ENCODE results near the gene PYCARD.

The PYCARD gene

DNA sequence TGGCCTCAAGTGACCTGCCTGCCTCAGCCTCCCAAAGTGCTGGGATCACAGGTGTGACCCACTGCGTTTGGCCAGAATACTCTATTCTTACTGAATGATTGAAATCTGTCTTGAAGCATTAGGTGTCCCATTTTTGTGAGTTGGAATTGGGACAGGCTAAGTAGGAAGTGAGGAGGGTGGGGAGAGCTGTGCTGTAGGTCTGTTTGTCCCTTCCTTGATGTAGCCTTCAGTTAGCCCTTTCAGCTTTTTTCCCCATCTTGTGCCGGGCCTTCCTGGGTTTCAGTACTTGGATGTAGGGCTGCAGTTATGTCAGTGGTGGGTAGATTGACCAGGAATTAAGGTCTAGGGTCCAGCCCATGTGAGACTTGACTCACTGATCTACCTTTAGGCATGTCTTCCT lies 8.7 kb downstream of the PYCARD start:
- no peak for DNase-seq
- intact Hi-C loops (cut with DNase I), result no loop called here

- peak in 1 of 42 donors; percentile 1 for DNase-seq
- intact Hi-C loops (cut with DNase I), result no loop called here
These were observed 9.5 kb downstream of the PYCARD start for GRCh38 chr16:31192856-31193642.

DNA sequence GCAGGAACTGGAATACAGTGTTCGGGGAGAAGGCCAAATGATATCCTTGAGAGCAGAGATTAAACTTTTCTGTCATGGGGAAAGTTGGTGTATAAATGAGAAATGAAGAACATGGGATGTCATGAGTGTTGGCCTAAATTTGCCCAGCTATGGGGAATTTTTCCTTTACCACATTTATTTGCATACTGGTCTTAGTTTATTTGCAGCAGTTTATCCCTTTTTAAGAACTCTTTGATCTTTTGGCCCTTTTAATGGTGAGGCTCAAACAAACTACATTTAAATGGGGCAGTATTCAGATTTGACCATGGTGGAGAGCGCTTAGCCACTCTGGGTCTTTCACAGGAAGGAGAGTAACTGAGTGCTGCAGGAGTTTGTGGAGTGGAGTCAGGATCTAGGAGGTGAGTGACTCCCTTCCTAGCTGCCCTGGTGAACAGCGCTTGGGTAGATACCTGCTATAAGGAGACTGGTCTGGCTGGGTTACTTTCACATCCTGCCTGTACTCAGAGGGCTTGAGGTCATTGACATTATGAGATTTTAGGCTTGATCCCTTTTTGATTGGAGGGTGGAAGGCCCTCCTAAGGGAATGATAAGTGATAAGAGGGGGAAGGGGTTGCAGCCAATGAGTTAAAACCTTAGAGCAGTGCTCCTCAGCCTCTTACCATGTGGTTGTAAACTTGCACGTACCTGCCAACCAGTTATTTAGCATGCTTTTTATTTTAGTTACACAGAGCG lies 10.7 kb downstream of the PYCARD start:
- intact Hi-C loops (cut with DNase I), result no loop called here

DNA sequence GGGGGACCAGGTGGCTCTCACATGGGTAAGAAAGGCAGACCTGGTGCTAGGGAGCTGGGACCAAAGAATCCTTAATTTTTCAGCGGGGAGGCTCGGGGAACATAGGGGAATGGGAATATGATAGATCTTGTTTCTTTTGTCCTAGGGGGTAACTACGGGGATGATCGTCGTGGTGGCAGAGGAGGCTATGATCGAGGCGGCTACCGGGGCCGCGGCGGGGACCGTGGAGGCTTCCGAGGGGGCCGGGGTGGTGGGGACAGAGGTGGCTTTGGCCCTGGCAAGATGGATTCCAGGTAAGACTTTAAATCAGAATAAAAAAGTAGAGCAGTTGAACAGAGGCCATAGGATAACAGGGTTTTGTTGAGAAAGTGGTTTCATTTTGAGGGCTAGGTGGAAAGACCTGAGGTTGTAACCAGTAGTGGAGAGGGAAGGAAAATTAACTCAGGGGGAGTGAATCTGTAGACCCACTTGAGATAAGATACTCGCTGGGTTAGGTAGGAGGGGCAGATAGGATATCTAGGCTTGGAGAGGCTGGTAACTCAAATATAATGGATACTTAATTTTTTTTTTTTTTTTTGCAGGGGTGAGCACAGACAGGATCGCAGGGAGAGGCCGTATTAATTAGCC lies 11.6 kb downstream of the PYCARD start:
- peak in 1 of 42 donors; percentile 2 for DNase-seq
- intact Hi-C loops (cut with DNase I), result no loop called here

More for the DNA sequence above, 10.7 kb downstream of the PYCARD start:
- peak in 1 of 42 donors; percentile 1 for DNase-seq

DNA sequence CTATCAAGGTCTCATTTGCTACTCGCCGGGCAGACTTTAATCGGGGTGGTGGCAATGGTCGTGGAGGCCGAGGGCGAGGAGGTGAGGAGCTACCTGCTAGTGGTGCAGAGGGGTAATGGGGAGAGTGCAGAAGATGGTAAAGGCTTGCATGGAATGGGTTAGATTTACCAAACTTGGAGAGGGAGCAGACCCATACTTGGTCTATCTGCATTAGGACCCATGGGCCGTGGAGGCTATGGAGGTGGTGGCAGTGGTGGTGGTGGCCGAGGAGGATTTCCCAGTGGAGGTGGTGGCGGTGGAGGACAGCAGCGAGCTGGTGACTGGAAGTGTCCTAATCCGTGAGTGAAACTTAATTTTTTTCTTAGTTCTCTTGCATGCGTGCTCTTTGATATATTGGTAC lies 12.5 kb downstream of the PYCARD start:
- DNase-seq, result peak in 1 of 42 donors; percentile 5
- intact Hi-C loops (cut with DNase I), result no loop called here

DNA sequence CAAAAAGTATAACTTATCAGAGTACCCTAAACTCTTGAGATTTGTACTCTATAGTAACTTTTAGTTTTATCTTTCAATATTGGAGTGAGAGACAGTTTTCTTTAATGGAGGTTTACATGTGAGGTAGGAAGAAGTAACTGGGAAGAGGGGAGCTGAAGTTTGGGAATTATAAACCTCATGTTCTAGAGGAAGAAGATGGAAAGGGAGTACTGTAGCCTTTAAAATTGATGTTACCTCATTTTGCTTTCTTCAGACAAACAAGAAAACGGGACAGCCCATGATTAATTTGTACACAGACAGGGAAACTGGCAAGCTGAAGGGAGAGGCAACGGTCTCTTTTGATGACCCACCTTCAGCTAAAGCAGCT lies 13.2 kb downstream of the PYCARD start:
- intact Hi-C loops (cut with DNase I), result loop anchor here (10.0 kb wide), 1 partner anchor 255 kb away; the partner anchor contains the start of gene ZNF843
- DNase-seq, result no peak

DNA sequence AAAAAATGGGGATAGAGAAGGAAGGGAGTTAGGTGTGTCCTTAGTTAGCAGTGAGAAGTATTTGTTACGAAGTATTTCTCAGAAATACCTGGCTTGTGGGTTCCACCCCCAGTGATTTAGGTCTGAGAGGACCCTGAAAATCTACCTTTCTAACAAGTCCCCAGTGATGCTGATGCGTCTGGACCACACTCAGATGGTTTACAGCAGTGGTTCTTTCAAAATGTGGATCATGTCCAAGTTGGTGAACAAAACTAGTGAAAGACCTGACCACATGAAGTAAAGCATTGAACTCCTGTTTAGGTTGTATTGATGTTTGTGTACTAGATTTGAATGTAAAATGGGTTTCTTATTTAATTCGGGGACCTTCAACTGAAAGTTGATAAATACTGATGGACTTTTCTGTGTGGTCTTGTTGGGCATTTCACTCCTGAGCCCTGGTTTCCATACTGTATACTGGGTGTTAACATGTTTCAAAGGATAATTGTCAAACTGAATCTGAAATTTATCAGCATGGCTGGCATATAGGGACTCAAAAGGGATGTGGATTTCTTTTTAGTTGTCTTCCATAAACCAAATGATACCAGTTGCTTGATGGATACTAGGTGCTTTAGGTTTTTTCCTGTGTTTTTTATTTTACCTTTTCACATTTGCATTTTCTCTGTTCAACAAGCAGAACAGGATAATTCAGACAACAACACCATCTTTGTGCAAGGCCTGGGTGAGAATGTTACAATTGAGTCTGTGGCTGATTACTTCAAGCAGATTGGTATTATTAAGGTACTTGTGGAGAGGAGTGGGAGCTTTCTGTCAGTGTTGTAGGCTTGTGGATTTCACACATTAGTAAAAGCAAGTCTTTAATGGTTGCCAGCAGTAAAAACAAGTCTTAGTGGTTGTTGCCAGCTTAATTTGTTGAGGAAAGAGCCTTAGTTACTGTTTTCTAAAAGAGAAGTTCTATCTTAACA lies 13.8 kb downstream of the PYCARD start:
- intact Hi-C loops (cut with DNase I), result loop anchor here (10.0 kb wide), 1 partner anchor 256 kb away; the partner anchor contains the start of gene ZNF843

DNA sequence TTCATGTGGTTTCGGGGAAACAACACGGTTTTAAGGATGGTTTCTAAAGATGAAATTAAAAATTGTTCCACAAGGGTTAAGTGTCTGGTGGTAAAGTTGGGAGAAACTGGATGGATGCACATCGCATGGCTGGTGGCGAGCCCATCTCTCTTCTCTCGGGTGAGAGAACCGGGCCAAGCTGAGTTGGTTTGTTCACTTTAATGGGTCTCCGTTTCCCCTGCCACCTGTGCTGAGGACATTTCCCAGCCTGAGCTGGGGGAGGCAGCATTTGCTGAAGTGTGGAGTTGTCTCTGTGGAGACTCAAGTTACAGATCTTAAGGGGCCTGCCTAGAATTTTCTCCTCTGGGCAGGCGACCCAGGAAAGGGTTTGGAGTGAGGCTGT lies 14.8 kb downstream of the PYCARD start:
- no peak for DNase-seq
- intact Hi-C loops (cut with DNase I), result loop anchor here (10.0 kb wide), 1 partner anchor 257 kb away; the partner anchor contains the start of gene ZNF843

More for the DNA sequence above, 13.8 kb downstream of the PYCARD start:
- no peak for DNase-seq

DNA sequence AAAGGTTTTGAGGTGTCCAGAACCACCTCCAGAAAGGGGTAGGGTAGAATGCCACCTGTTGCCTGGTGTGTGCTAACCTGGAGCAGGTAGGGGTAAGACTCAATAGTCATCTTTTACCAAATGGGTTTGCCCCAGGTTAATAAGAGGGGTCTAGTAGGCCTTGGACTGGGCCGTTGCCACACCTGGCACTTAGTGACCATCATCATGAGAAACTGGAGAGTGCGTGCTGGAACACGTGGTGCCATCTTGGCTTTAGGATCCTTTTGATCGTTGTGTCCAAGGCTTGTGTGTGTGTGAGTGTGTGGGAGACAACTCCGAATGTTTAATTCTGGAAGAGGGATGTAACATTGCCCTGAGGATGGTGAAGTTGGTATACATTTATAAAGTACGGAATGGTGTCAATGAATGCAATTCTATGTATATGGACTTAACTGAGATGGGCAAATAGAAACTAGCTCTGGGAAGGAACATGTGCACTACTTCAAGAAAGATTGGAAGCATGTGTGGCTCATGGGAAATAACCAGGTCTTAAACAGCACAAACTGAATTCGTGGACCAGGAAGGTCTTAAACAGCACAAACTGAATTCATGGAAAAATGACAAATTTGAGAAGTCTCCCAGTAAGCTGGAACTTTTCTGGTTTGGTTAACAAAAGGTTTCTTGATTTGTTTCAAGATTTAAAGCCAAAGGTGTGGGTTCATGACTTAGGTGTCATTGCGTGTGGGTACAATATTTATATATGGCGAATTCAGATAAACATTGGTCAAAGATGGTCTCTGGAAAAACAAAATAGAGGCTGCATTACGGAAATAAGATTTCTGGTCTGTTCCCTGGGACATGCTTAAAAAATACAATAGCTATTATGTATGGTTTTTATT lies 15.4 kb downstream of the PYCARD start:
- DNase-seq, result no peak
- intact Hi-C loops (cut with DNase I), result loop anchor here (10.0 kb wide), 1 partner anchor 258 kb away; the partner anchor contains the start of gene ZNF843

GRCh38 chr16:31186176-31186575 lies 16.4 kb downstream of the PYCARD start:
- intact Hi-C loops (cut with DNase I), result loop anchor here (10.0 kb wide), 1 partner anchor 259 kb away; the partner anchor contains the start of gene ZNF843
- no peak for DNase-seq

GRCh38 chr16:31185339-31185738 lies 17.2 kb downstream of the PYCARD start:
- DNase-seq, result no peak
- intact Hi-C loops (cut with DNase I), result loop anchor here (10.0 kb wide), 1 partner anchor 259 kb away; the partner anchor contains the start of gene ZNF843

GRCh38 chr16:31184888-31185287 lies 17.7 kb downstream of the PYCARD start:
- intact Hi-C loops (cut with DNase I), result loop anchor here (10.0 kb wide), 1 partner anchor 260 kb away; the partner anchor contains the start of gene ZNF843
- DNase-seq, result no peak

DNA sequence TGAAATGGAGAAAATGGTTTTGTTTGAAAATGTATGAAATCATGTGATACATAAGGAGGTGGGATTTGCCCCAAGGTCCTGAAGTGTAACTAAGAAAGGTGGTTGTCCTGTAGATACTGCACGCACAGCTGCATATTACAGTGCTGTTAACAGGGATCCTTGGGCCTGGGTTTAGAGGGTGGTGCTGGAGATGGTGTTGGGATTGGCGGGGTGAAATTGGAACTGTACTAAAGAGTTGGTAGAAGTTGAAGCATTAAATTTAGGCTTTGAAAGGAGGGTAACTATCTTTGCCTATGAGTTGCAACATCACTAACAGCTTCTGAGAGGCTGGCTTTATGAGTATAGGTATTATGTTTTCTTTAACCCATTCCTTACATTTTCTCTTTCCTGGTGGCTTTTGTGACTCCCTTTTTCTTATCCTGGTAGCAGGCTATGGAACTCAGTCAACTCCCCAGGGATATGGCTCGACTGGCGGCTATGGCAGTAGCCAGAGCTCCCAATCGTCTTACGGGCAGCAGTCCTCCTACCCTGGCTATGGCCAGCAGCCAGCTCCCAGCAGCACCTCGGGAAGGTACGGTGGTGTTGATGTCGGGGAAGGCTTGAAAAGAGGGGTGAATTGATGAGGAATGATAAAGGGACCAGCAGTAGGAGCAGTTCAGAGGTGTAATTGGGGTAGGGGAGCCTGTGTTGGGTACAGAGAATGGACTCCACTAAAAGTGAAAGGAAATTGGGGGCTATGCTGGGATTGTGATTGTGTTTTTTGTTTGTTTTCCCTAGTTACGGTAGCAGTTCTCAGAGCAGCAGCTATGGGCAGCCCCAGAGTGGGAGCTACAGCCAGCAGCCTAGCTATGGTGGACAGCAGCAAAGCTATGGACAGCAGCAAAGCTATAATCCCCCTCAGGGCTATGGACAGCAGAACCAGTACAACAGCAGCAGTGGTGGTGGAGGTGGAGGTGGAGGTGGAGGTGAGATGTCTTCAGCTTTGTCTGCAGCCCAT lies 18.8 kb downstream of the PYCARD start:
- intact Hi-C loops (cut with DNase I), result loop anchor here (10.0 kb wide), 1 partner anchor 261 kb away; the partner anchor contains the start of gene ZNF843
- no peak for DNase-seq

- no peak for DNase-seq
These were observed 20.2 kb downstream of the PYCARD start for GRCh38 chr16:31182391-31182790.

DNA sequence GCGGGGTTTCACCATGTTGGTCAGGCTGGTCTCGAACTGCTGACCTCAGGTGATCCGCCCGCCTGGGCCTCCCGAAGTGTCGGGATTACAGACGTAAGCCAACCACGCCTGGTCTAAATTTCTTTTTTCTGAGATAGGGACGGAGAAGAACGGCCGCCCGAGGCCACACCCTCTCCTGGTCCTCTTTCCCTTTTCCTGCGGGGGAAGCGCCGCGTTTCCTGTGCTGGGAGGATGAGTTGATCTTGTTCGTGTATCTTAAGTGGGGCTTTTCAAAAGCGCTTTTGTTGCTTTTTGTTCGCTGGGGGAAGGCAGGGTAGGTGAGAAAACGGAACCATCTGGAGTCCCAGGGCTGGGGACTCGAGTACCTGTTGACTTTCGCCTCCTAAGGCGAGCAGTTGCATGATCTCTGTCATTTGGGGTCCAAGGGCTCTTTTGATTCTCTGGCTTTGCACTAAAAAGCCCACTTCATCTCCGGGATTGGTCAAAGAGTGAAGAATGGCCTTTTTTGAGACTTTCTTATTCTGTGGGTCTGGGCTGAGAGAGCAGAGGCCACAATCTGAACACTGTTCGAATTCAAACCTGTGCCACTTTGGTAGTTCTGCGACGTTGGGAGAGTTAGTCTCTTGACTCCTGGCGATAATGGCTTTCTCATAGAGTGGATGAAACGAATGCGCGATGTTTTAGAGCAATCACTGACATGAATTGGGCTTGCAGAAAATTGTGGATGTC lies 21.3 kb downstream of the PYCARD start:
- intact Hi-C loops (cut with DNase I), result loop anchor here (10.0 kb wide), 1 partner anchor 264 kb away; the partner anchor contains the start of gene ZNF843
- peak in 37 of 42 donors; percentile 12 to 63 (median 33) for DNase-seq

More at GRCh38 chr16:31182391-31182790, 20.2 kb downstream of the PYCARD start:
- intact Hi-C loops (cut with DNase I), result loop anchor here (10.0 kb wide), 1 partner anchor 262 kb away; the partner anchor contains the start of gene ZNF843

Data from head of caudate nucleus (tissue), 42 donors.